GM12878 (cell line): ENCODE data around the gene RALGAPA2.

ENCODE experiments used
- CHD2 ChIP-seq: IDR thresholded peaks from 2 replicates; pipeline ENCODE4 v1.6.1; 2011; ENCODE audit warnings: low read depth, low read length, improper control_type of control experiment, borderline replicate concordance
- EGR1 ChIP-seq, 2 experiments: IDR thresholded peaks; 1 replicate in 1 of 2; 2 replicates in 1 of 2; pipeline ENCODE4 v1.6.1; 2011 to 2012; ENCODE audit warnings: low read depth in 2 of 2, low read length in 2 of 2, borderline replicate concordance in 1 of 2, mild to moderate bottlenecking in 1 of 2, moderate library complexity in 1 of 2
- EP300 ChIP-seq, 2 experiments: fragments of 150-350 bp in 1 of 2; IDR thresholded peaks; 2 replicates each; pipeline ENCODE4 v1.6.1; 2011 to 2012; ENCODE audit warnings: low read depth in 2 of 2, low read length in 2 of 2, borderline replicate concordance in 1 of 2, improper control_type of control experiment in 1 of 2, inconsistent platforms in 1 of 2; ENCODE audit not compliant: control insufficient read depth in 1 of 2
- FOXM1 ChIP-seq: IDR thresholded peaks from 2 replicates; pipeline ENCODE4 v1.6.1; 2012; ENCODE audit warnings: low read depth, mild to moderate bottlenecking, inconsistent platforms, low read length, moderate library complexity
- MXI1 ChIP-seq: fragments of 150-350 bp; IDR thresholded peaks from 2 replicates; pipeline ENCODE4 v1.6.1; 2011; ENCODE audit warnings: low read depth, mild to moderate bottlenecking, inconsistent platforms, low read length, improper control_type of control experiment
- POLR2AphosphoS5 ChIP-seq: IDR thresholded peaks from 2 replicates; pipeline ENCODE4 v1.6.1; 2011; ENCODE audit warnings: mild to moderate bottlenecking, low read length, inconsistent platforms
- STAT3 ChIP-seq: IDR thresholded peaks from 2 replicates; pipeline ENCODE4 v1.6.1; 2011; ENCODE audit warnings: low read depth, low read length, improper control_type of control experiment
- SUZ12 ChIP-seq: fragments of 200-600 bp; sonication (generic); IDR thresholded peaks from one replicate; pipeline ENCODE4 v1.6.1; 2018; ENCODE audit warnings: antibody characterized with exemption, mild to moderate bottlenecking; ENCODE audit not compliant: unreplicated experiment
- TAF1 ChIP-seq: IDR thresholded peaks from 2 replicates; pipeline ENCODE4 v1.6.1; 2011; ENCODE audit warnings: mild to moderate bottlenecking, low read depth, low read length, borderline replicate concordance
- YBX1 ChIP-seq: fragments of 450-650 bp; IDR thresholded peaks from 2 replicates; pipeline ENCODE4 v1.6.1; 2016; ENCODE audit warnings: antibody characterized with exemption
- TF ChIP-seq, protein P1 (sequence below), 3 experiments: IDR thresholded peaks in 2 of 3; conservative IDR thresholded peaks in 1 of 3; 2 replicates each; pipeline ENCODE4 v1.5.1; 2011; ENCODE audit warnings: low read depth in 3 of 3, low read length in 3 of 3, mild to moderate bottlenecking in 3 of 3, control low read depth in 2 of 3, moderate library complexity in 2 of 3, inconsistent platforms in 1 of 3, mixed read lengths in 1 of 3; ENCODE audit not compliant: control insufficient read depth in 2 of 3, insufficient read depth in 1 of 3; ENCODE audit errors: extremely low read depth in 1 of 3
- TF ChIP-seq, protein P2 (sequence below): IDR thresholded peaks from 2 replicates; pipeline ENCODE4 v1.6.1; 2012; ENCODE audit warnings: low read depth, low read length, improper control_type of control experiment
- TF ChIP-seq, protein P3 (sequence below): IDR thresholded peaks from 2 replicates; pipeline ENCODE4 v1.6.1; 2011; ENCODE audit warnings: borderline replicate concordance, low read depth, mild to moderate bottlenecking, moderate library complexity, low read length; ENCODE audit not compliant: insufficient read depth, poor library complexity, severe bottlenecking

DNA sequence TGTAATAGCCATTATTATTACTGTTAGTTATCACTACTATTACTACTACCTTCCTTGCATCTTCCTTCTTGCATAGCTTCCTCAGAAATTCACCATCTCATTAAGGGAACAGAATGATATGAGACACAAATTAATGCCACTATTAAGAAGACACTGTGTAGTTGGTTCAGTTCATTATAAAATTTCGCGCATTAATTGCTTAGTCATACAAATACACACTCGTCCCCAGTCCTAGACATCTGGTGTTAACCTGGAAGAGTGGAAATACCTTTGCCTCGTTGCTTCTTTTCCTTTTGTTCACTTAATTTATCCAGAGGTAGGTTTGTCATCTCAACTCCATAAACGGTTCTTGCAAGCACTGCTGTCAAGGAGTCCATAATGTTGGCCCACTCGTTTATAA lies 107.5 kb downstream of the RALGAPA2 start:
- TF ChIP-seq MXI1 (no peak), EGR1 (IDR thresholded peaks at IDR 0.05; ENCODE audit: borderline replicate concordance in 1 of 2, low read depth in 2 of 2, low read length in 2 of 2) (no peak), EP300 (IDR thresholded peaks at IDR 0.05; ENCODE audit: borderline replicate concordance in 1 of 2, control insufficient read depth in 1 of 2, low read depth in 2 of 2, low read length in 2 of 2) (no peak), TAF1 (no peak), YBX1 (no peak), FOXM1 (no peak), STAT3 (no peak), CHD2 (no peak), POLR2AphosphoS5 (no peak), SUZ12 (no peak)
- TF ChIP-seq, protein P1, sequence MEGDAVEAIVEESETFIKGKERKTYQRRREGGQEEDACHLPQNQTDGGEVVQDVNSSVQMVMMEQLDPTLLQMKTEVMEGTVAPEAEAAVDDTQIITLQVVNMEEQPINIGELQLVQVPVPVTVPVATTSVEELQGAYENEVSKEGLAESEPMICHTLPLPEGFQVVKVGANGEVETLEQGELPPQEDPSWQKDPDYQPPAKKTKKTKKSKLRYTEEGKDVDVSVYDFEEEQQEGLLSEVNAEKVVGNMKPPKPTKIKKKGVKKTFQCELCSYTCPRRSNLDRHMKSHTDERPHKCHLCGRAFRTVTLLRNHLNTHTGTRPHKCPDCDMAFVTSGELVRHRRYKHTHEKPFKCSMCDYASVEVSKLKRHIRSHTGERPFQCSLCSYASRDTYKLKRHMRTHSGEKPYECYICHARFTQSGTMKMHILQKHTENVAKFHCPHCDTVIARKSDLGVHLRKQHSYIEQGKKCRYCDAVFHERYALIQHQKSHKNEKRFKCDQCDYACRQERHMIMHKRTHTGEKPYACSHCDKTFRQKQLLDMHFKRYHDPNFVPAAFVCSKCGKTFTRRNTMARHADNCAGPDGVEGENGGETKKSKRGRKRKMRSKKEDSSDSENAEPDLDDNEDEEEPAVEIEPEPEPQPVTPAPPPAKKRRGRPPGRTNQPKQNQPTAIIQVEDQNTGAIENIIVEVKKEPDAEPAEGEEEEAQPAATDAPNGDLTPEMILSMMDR (IDR thresholded peaks at IDR 0.05 in 2 of 3, conservative IDR thresholded peaks at IDR 0.05 in 1 of 3; ENCODE audit: control insufficient read depth in 2 of 3, extremely low read depth in 1 of 3, insufficient read depth in 1 of 3, low read depth in 3 of 3, low read length in 3 of 3), result no peak
- TF ChIP-seq, protein P2, sequence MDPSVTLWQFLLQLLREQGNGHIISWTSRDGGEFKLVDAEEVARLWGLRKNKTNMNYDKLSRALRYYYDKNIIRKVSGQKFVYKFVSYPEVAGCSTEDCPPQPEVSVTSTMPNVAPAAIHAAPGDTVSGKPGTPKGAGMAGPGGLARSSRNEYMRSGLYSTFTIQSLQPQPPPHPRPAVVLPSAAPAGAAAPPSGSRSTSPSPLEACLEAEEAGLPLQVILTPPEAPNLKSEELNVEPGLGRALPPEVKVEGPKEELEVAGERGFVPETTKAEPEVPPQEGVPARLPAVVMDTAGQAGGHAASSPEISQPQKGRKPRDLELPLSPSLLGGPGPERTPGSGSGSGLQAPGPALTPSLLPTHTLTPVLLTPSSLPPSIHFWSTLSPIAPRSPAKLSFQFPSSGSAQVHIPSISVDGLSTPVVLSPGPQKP, result no peak
- TF ChIP-seq, protein P3, sequence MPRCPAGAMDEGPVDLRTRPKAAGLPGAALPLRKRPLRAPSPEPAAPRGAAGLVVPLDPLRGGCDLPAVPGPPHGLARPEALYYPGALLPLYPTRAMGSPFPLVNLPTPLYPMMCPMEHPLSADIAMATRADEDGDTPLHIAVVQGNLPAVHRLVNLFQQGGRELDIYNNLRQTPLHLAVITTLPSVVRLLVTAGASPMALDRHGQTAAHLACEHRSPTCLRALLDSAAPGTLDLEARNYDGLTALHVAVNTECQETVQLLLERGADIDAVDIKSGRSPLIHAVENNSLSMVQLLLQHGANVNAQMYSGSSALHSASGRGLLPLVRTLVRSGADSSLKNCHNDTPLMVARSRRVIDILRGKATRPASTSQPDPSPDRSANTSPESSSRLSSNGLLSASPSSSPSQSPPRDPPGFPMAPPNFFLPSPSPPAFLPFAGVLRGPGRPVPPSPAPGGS, result no peak
